ENCODE data around the gene APC2. TPM values are rescaled to one million over a fixed set of nuclear protein-coding genes. Genes with fewer than 3 reads are reported as not detected.

Gene APC2
- total RNA-seq, 2 donors from 2014 or later, result 0.38 to 0.57 TPM

DNA sequence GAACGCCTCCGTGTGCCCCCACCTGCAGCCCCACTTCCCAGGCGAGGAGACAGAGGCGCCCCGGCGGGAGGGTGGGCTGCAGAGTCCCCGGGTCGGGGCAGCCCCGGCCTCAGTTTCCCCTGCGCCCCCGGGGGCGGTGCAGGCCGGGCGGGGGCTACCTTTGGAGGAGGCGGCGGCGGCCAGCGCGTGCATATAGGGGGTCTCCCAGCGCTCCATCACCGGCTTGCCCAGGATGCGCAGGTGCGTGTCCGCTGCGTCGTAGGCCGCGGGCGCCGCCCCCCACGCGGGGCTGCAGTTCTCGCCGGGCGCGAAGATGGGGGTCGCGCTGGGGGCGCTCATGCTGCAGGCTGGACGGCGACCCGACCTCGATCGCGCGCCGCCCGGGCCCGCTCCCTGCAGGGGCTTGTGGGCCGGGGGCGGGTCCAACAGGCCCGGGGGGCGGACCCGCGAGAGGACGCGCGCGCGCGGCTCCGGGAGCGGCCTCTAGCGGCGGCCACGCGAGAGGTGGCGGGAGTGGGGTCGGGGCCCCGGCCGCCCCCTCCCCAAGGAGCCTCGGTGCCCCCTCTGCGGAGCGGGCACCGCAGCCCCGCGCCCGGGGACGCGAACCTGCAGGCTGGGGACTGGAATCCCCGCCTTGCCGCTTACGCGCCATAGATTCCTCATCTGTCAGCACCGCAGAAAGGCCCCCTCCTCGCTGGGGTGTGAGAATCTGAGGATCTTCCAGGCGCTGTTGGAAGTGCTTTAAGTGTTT lies 48.6 kb upstream of the APC2 start, which contains the start of gene GAMT:
GAMT (minus strand) TSS at position 405 of the 751 bp plus-strand sequence; CDS start at position 339, 66 bp downstream.
- Histone ChIP-seq H3K36me3 (ENCODE audit: control insufficient read depth, insufficient read depth, low read length) (no peaks in the 10 kb centered on the region), H3K27ac (ENCODE audit: low read depth, low read length) (no peak within 1 kb of the TSS), H3K4me1 (ENCODE audit: control insufficient read depth, insufficient read depth, low read length) (no peaks in the 10 kb centered on the region), H3K4me3 (ENCODE audit: low read length) (peak within 1 kb of the TSS; percentile 78), H3K9ac (ENCODE audit: extremely low read depth, low read length, poor library complexity, severe bottlenecking) (no peak within 1 kb of the TSS), H3K9me3 (ENCODE audit: control insufficient read depth, low read length) (no peaks in the 10 kb centered on the region), H3K27me3 (ENCODE audit: control insufficient read depth, insufficient read depth, low read length, poor library complexity, severe bottlenecking) (no peaks in the 10 kb centered on the region)
- Mint-ChIP-seq H3K27me3 (ENCODE audit: insufficient read depth) (no peaks in the 10 kb centered on the region), H3K36me3 (ENCODE audit: low read depth) (peaks cover 5% of the 10 kb centered on the region), H3K9me3 (no peaks in the 10 kb centered on the region), H3K4me1 (peaks cover 2% of the 10 kb centered on the region), H3K27ac (no peak within 1 kb of the TSS), H3K4me3 (peak within 1 kb of the TSS; percentile 60)
- TF ChIP-seq, protein P1, sequence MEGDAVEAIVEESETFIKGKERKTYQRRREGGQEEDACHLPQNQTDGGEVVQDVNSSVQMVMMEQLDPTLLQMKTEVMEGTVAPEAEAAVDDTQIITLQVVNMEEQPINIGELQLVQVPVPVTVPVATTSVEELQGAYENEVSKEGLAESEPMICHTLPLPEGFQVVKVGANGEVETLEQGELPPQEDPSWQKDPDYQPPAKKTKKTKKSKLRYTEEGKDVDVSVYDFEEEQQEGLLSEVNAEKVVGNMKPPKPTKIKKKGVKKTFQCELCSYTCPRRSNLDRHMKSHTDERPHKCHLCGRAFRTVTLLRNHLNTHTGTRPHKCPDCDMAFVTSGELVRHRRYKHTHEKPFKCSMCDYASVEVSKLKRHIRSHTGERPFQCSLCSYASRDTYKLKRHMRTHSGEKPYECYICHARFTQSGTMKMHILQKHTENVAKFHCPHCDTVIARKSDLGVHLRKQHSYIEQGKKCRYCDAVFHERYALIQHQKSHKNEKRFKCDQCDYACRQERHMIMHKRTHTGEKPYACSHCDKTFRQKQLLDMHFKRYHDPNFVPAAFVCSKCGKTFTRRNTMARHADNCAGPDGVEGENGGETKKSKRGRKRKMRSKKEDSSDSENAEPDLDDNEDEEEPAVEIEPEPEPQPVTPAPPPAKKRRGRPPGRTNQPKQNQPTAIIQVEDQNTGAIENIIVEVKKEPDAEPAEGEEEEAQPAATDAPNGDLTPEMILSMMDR (conservative IDR thresholded peaks at IDR 0.05), result peak; percentile 62
- WGBS, 2 experiments (ENCODE audit: insufficient coverage in 1 of 2, insufficient read length in 1 of 2), result 4 to 6% methylated on average over 6 to 87 of the region's 87 CpGs
- peak; percentile 77 for DNase-seq

DNA sequence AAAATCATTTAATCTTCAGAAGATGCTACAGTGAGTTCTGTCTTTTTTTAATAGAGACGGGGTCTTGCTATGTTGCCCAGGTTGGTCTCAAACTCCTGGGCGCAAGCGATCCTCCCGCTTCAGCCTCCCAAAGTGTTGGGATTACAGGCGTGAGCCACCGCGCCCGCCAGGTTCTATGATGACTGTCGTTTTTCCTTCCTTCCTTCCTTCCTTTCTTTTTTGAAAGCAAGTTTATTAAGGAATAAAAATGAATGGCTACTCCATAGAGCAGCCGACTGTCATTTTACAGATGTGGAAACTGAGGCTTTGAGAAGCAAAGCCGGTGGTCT lies 48.1 kb upstream of the APC2 start:
- Histone ChIP-seq H3K36me3 (ENCODE audit: control insufficient read depth, insufficient read depth, low read length) (no peaks in the 10 kb centered on the region), H3K27me3 (ENCODE audit: control insufficient read depth, insufficient read depth, low read length, poor library complexity, severe bottlenecking) (no peaks in the 10 kb centered on the region), H3K9ac (ENCODE audit: extremely low read depth, low read length, poor library complexity, severe bottlenecking) (no peak overlapping the region), H3K27ac (ENCODE audit: low read depth, low read length) (no peak overlapping the region), H3K9me3 (ENCODE audit: control insufficient read depth, low read length) (no peaks in the 10 kb centered on the region), H3K4me3 (ENCODE audit: low read length) (peak overlapping the region; percentile 78), H3K4me1 (ENCODE audit: control insufficient read depth, insufficient read depth, low read length) (no peaks in the 10 kb centered on the region)
- no peaks in the 10 kb centered on the region for H3K9me3 Mint-ChIP-seq
- 82 to 96% methylated on average over 7 to 11 of the region's 11 CpGs for WGBS, 2 experiments (ENCODE audit: insufficient coverage in 1 of 2, insufficient read length in 1 of 2)
- peak overlapping the region; percentile 38 for H3K4me3 Mint-ChIP-seq
- no peak overlapping the region for H3K27ac Mint-ChIP-seq
- peaks cover 5% of the 10 kb centered on the region for H3K36me3 Mint-ChIP-seq (ENCODE audit: low read depth)
- no peaks in the 10 kb centered on the region for H3K27me3 Mint-ChIP-seq (ENCODE audit: insufficient read depth)
- no peak for DNase-seq
- TF ChIP-seq, protein P1 (conservative IDR thresholded peaks at IDR 0.05), result no peak
- peaks cover 3% of the 10 kb centered on the region for H3K4me1 Mint-ChIP-seq

DNA sequence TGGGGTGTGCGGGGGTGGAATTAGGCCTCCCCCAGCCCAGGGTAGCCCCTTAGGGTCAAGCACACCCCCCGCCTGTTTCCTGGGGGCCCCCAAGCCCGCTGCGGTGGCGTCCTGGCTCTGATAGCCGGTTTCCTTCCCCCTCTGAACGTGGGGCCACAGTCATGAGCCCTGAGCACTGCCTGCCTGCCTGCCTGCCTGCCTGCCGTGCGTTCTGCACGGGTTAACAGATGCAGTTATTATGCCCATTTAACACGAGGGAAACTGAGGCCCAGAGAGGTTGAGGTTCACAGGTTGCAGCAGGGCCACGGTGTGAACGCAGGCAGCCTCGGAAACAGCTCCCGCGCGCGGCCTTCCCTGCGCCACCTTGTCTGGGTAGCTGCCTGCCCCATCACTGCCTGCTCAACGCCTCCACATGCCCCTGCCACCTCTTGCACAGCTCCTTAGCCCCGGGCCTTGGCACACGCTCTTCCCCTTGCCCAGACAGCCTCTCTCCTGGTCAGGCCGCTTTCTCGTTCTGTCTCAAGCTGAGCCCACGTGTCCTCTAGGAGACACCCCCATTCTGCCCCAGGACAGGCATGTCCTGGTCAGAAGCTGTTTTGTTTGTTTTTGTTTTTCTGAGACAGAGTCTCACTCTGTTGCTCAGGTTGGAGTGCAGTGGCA lies 47.4 kb upstream of the APC2 start:
- no peak for DNase-seq
- no peaks in the 10 kb centered on the region for H3K27me3 Mint-ChIP-seq (ENCODE audit: insufficient read depth)
- no peak overlapping the region for H3K9ac ChIP-seq (ENCODE audit: extremely low read depth, low read length, poor library complexity, severe bottlenecking)
- no peak overlapping the region for H3K4me3 ChIP-seq (ENCODE audit: low read length)
- peak overlapping the region; percentile 20 for H3K4me3 Mint-ChIP-seq
- no peak overlapping the region for H3K27ac Mint-ChIP-seq
- 85 to 90% methylated on average over 16 to 25 of the region's 25 CpGs for WGBS, 2 experiments (ENCODE audit: insufficient coverage in 1 of 2, insufficient read length in 1 of 2)
- peaks cover 5% of the 10 kb centered on the region for H3K36me3 Mint-ChIP-seq (ENCODE audit: low read depth)
- H3K4me1 ChIP-seq (ENCODE audit: control insufficient read depth, insufficient read depth, low read length), result no peaks in the 10 kb centered on the region
- H3K36me3 ChIP-seq (ENCODE audit: control insufficient read depth, insufficient read depth, low read length), result no peaks in the 10 kb centered on the region
- TF ChIP-seq, protein P1 (conservative IDR thresholded peaks at IDR 0.05), result no peak
- no peaks in the 10 kb centered on the region for H3K9me3 ChIP-seq (ENCODE audit: control insufficient read depth, low read length)
- peaks cover 3% of the 10 kb centered on the region for H3K4me1 Mint-ChIP-seq
- no peaks in the 10 kb centered on the region for H3K27me3 ChIP-seq (ENCODE audit: control insufficient read depth, insufficient read depth, low read length, poor library complexity, severe bottlenecking)
- no peak overlapping the region for H3K27ac ChIP-seq (ENCODE audit: low read depth, low read length)
- H3K9me3 Mint-ChIP-seq, result no peaks in the 10 kb centered on the region

Measured in endodermal cell (in vitro differentiated cells).